GM19023 (cell line): ENCODE results near the gene ADK.

Experiments
- ATAC-seq: cut with Tn5 transposase; IDR thresholded peaks from one replicate; pipeline ENCODE4 v1.9.1; 2021; ENCODE audit warnings: mild to moderate bottlenecking, moderate library complexity; ENCODE audit not compliant: unreplicated experiment

Gene ADK

GRCh38 chr10:74704629-74705357 is 553.8 kb downstream of the ADK start:
- no peak for ATAC-seq

GRCh38 chr10:74705358-74705980 is 554.4 kb downstream of the ADK start:
- no peak for ATAC-seq

GRCh38 chr10:74706966-74707365 is 555.9 kb downstream of the ADK start:
- ATAC-seq, result no peak

GRCh38 chr10:74708246-74708645 is 557.2 kb downstream of the ADK start:
- no peak for ATAC-seq

GRCh38 chr10:74718208-74718607 is 567.2 kb downstream of the ADK start:
- ATAC-seq, result no peak

GRCh38 chr10:74728225-74728624 is 577.2 kb downstream of the ADK start:
- no peak for ATAC-seq

- no peak for ATAC-seq
These were observed 579.2 kb downstream of the ADK start for GRCh38 chr10:74730246-74730645.

- no peak for ATAC-seq
These were observed 582.6 kb downstream of the ADK start for GRCh38 chr10:74733612-74734011.

GRCh38 chr10:74736029-74736428 is 585.0 kb downstream of the ADK start:
- ATAC-seq, result no peak

- no peak for ATAC-seq
These were observed 587.0 kb downstream of the ADK start for GRCh38 chr10:74738052-74738451.

- no peak for ATAC-seq
These were observed 587.5 kb downstream of the ADK start for GRCh38 chr10:74738542-74738941.

GRCh38 chr10:74738985-74739567 is 588.1 kb downstream of the ADK start:
- ATAC-seq, result peak; percentile 76

GRCh38 chr10:74743401-74743800 is 592.4 kb downstream of the ADK start:
- ATAC-seq, result no peak

- ATAC-seq, result no peak
These were observed 594.4 kb downstream of the ADK start for GRCh38 chr10:74745449-74745848.

GRCh38 chr10:74746813-74747212 is 595.8 kb downstream of the ADK start:
- ATAC-seq, result no peak

GRCh38 chr10:74748468-74749031 is 597.5 kb downstream of the ADK start:
- ATAC-seq, result no peak

- peak; percentile 71 for ATAC-seq
These were observed 599.8 kb downstream of the ADK start for GRCh38 chr10:74750848-74751274.

GRCh38 chr10:74752371-74753040 is 601.5 kb downstream of the ADK start:
- ATAC-seq, result no peak

- ATAC-seq, result no peak
These were observed 602.6 kb downstream of the ADK start for GRCh38 chr10:74753442-74754211.

GRCh38 chr10:74754381-74754821 is 603.4 kb downstream of the ADK start:
- ATAC-seq, result no peak

- no peak for ATAC-seq
These were observed 604.3 kb downstream of the ADK start for GRCh38 chr10:74755273-74755672.
